Mesenchymal stem cell (in vitro differentiated cells and primary cell): Measurements from ENCODE around the gene VPS8.
"Not testable (repeated sequence)": the region's sequence is repeated elsewhere in the genome, so short reads cannot be mapped to it uniquely, and the experiment has no call there.

Experiments used
- DNase-seq: peaks from one replicate; pipeline ENCODE4 v3.0.0-alpha.2; 2013
- H2AFZ ChIP-seq: one replicate; pipeline ENCODE4 v1.6.1; 2013; ENCODE audit warnings: low read depth, mild to moderate bottlenecking, control low read depth, inconsistent platforms, low read length, moderate library complexity
- H2AK5ac ChIP-seq: 2 replicates; pipeline ENCODE4 v1.6.1; 2013; ENCODE audit warnings: low read length, moderate library complexity, mild to moderate bottlenecking, inconsistent platforms; ENCODE audit not compliant: severe bottlenecking
- H2BK120ac ChIP-seq: one replicate; pipeline ENCODE4 v1.6.1; 2013; ENCODE audit warnings: low read depth, mild to moderate bottlenecking, inconsistent platforms, low read length, moderate library complexity
- H2BK12ac ChIP-seq, 2 experiments: one replicate each; pipeline ENCODE4 v1.6.1; 2013; ENCODE audit warnings: inconsistent platforms in 2 of 2, low read length in 2 of 2, mild to moderate bottlenecking in 2 of 2, moderate library complexity in 2 of 2, control low read depth in 1 of 2
- H2BK15ac ChIP-seq: one replicate; pipeline ENCODE4 v1.6.1; 2013; ENCODE audit warnings: mild to moderate bottlenecking, low read depth, inconsistent platforms; ENCODE audit not compliant: poor library complexity, severe bottlenecking
- H2BK5ac ChIP-seq: 2 replicates; pipeline ENCODE4 v1.6.1; 2013; ENCODE audit warnings: low read depth, mild to moderate bottlenecking, low read length, control low read depth, inconsistent platforms; ENCODE audit not compliant: poor library complexity, severe bottlenecking
- H3K14ac ChIP-seq, 2 experiments: one replicate each; pipeline ENCODE4 v1.6.1; 2013; ENCODE audit warnings: inconsistent platforms in 2 of 2, low read length in 2 of 2, control low read depth in 1 of 2, mild to moderate bottlenecking in 1 of 2, moderate library complexity in 1 of 2
- H3K18ac ChIP-seq, 2 experiments: one replicate each; pipeline ENCODE4 v1.6.1; 2013; ENCODE audit warnings: inconsistent platforms in 2 of 2, low read length in 2 of 2, control low read depth in 1 of 2, low read depth in 1 of 2, mild to moderate bottlenecking in 1 of 2
- H3K23ac ChIP-seq, 2 experiments: one replicate each; pipeline ENCODE4 v1.6.1; 2013; ENCODE audit warnings: inconsistent platforms in 2 of 2, low read length in 2 of 2, mild to moderate bottlenecking in 2 of 2, moderate library complexity in 2 of 2, control low read depth in 1 of 2
- H3K27ac ChIP-seq: 2 replicates; pipeline ENCODE4 v1.5.1; 2013; ENCODE audit warnings: mild to moderate bottlenecking, moderate library complexity, low read length, control low read depth, inconsistent platforms; ENCODE audit not compliant: poor library complexity, severe bottlenecking
- H3K27me3 ChIP-seq, 2 experiments: 2 replicates each; pipeline versions ENCODE4 v1.6.1 to v1.7.0; 2013; ENCODE audit warnings: low read length in 2 of 2, mild to moderate bottlenecking in 2 of 2, moderate library complexity in 2 of 2, control low read depth in 1 of 2, inconsistent platforms in 1 of 2; ENCODE audit not compliant: control insufficient read depth in 1 of 2, insufficient read depth in 1 of 2
- H3K36me3 ChIP-seq, 2 experiments: 2 replicates each; pipeline versions ENCODE4 v1.6.1 to v1.7.0; 2013; ENCODE audit warnings: low read length in 2 of 2, control low read depth in 1 of 2, inconsistent platforms in 1 of 2, low read depth in 1 of 2, mild to moderate bottlenecking in 1 of 2; ENCODE audit not compliant: insufficient read depth in 2 of 2, control insufficient read depth in 1 of 2
- H3K4ac ChIP-seq, 2 experiments: one replicate each; pipeline ENCODE4 v1.6.1; 2013; ENCODE audit warnings: inconsistent platforms in 2 of 2, low read length in 2 of 2, mild to moderate bottlenecking in 2 of 2, moderate library complexity in 2 of 2, control low read depth in 1 of 2, low read depth in 1 of 2
- H3K4me1 ChIP-seq: 2 replicates; pipeline ENCODE4 v1.6.1; 2013; ENCODE audit warnings: low read depth, low read length, control low read depth; ENCODE audit not compliant: control insufficient read depth, insufficient read depth
- H3K4me2 ChIP-seq: 2 replicates; pipeline ENCODE4 v1.6.1; 2013; ENCODE audit warnings: low read length, mild to moderate bottlenecking, inconsistent platforms; ENCODE audit not compliant: poor library complexity, severe bottlenecking
- H3K4me3 ChIP-seq, 2 experiments: 2 replicates each; pipeline versions ENCODE4 v1.5.1 to v1.7.0; 2013; ENCODE audit warnings: low read length in 2 of 2, mild to moderate bottlenecking in 2 of 2, control low read depth in 1 of 2, low read depth in 1 of 2; ENCODE audit not compliant: insufficient read depth in 1 of 2
- H3K79me1 ChIP-seq: replicated peaks from 2 replicates; pipeline ENCODE4 v1.6.1; 2013; ENCODE audit warnings: mild to moderate bottlenecking, control low read depth, low read length, inconsistent platforms; ENCODE audit not compliant: poor library complexity, severe bottlenecking
- H3K9ac ChIP-seq: 2 replicates; pipeline ENCODE4 v1.7.0; 2013; ENCODE audit warnings: mild to moderate bottlenecking, low read length, moderate library complexity
- H3K9me3 ChIP-seq: 2 replicates; pipeline ENCODE4 v1.7.0; 2013; ENCODE audit warnings: mild to moderate bottlenecking, low read length; ENCODE audit not compliant: control insufficient read depth
- H4K8ac ChIP-seq: one replicate; pipeline ENCODE4 v1.6.1; 2013; ENCODE audit warnings: inconsistent platforms, mild to moderate bottlenecking, low read length, moderate library complexity
- H4K91ac ChIP-seq: one replicate; pipeline ENCODE4 v1.6.1; 2013; ENCODE audit warnings: mild to moderate bottlenecking, low read length, inconsistent platforms
- WGBS: methylation state at CpG from one replicate; pipeline ENCODE4 v1.1.7; 2013; ENCODE audit warnings: mixed read lengths; 5-methylcytosine and 5-hydroxymethylcytosine counted together

Gene VPS8

DNA sequence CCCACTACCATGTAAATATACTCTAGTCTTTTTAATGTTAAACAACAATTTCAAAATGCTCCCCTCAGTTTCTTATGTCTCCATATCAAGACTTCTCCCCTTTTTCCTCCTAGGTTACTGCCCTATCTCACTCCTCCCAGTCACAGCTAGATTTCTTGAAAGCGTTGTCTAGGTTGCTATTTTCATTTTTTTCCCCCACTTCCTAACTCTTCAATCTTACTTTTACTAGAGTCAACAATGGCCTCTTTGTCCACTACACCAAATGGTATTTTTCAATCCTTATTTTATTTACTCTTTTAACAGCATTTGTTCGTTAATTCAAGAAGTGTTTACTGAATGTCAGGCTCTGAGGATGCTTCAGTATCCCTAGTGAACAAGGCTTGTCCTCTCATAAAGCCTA, 84.4 kb downstream of the VPS8 start:
- WGBS, result 99% methylated on average over 2 of the region's 2 CpGs
- Histone ChIP-seq H3K79me1 (no peaks in the 10 kb centered on the region), H3K27ac (no peak overlapping the region), H3K4ac (no peak overlapping the region), H3K4me2 (no peak overlapping the region), H3K9me3 (no peaks in the 10 kb centered on the region), H2BK120ac (no peak overlapping the region), H3K27me3 (no peaks in the 10 kb centered on the region), H3K36me3 (peaks cover 0 to 41% of the 10 kb centered on the region in 2 experiments), H2BK5ac (no peak overlapping the region), H4K91ac (no peak overlapping the region), H4K8ac (no peak overlapping the region), H3K9ac (no peak overlapping the region), H3K14ac (no peak overlapping the region), H3K4me1 (no peaks in the 10 kb centered on the region), H3K23ac (no peak overlapping the region), H2AK5ac (no peak overlapping the region), H3K18ac (no peak overlapping the region), H2BK12ac (no peak overlapping the region), H3K4me3 (no peak overlapping the region), H2AFZ (no peak overlapping the region), H2BK15ac (no peak overlapping the region)
- no peak for DNase-seq

DNA sequence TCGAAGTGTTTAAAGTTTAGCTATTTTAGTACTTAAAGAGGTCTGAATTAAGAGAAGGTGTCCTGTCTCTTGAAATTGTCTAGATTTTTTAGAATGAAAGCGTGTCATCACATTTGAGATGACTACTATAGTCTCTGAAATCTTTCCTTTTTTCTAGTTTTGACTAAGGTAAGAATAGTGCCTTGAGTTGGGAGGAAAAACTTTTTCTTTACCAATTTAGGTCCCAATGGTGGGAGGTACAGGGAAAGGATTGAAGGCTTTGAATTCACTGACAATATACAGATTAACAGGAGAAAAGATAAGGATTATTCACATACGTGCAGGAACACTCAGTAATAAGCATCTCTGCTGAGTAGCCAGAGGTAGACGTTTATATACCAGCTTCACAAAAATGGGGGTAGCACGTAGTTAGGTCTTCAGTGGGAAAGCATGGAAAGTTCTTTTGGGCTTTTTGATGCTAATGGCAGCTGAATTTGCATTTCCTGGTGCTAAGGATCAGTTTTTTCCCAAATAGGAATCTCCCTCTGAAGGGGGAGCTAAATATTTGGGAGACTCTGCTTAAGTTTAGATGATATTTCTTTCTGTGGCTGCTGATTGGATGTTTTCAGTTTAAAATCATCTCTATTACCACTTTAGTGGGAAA, 88.1 kb downstream of the VPS8 start:
- H3K36me3 ChIP-seq, result peaks cover 2 to 58% of the 10 kb centered on the region in 2 experiments
- no peak overlapping the region for H4K91ac ChIP-seq
- peaks cover 17% of the 10 kb centered on the region for H3K9me3 ChIP-seq
- H3K14ac ChIP-seq, result no peak overlapping the region
- H3K4me3 ChIP-seq, result no peak overlapping the region
- no peak overlapping the region for H3K9ac ChIP-seq
- no peak overlapping the region for H2BK120ac ChIP-seq
- no peak for DNase-seq
- no peak overlapping the region for H3K4me2 ChIP-seq
- H3K23ac ChIP-seq, result no peak overlapping the region
- no peak overlapping the region for H3K27ac ChIP-seq
- no peak overlapping the region for H2BK12ac ChIP-seq
- H2BK15ac ChIP-seq, result no peak overlapping the region
- no peak overlapping the region for H3K4ac ChIP-seq
- H2AFZ ChIP-seq, result no peak overlapping the region
- no peaks in the 10 kb centered on the region for H3K79me1 ChIP-seq
- no peaks in the 10 kb centered on the region for H3K27me3 ChIP-seq
- no peak overlapping the region for H2AK5ac ChIP-seq
- H3K18ac ChIP-seq, result no peak overlapping the region
- H3K4me1 ChIP-seq, result no peaks in the 10 kb centered on the region
- no peak overlapping the region for H2BK5ac ChIP-seq
- WGBS, result 75% methylated on average over 5 of the region's 5 CpGs
- no peak overlapping the region for H4K8ac ChIP-seq

DNA sequence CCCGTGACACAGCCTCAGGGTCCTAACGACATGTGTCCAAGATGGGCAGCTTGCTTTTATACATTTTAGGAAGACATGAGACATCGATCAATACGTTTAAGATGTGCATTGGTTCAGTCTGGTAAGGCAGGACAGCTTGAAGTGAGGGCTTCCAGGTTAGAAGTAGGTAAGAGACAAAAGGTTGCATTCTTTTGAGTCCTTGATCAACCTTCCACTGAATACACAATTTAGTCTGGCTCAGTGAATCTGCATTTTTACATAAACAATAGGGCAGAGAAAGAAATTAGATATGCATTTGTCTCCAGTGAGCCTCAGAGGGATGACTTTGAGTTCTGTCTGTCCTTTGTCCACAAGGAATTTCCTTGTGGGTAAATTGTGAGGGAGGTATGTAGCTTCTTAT, 95.1 kb downstream of the VPS8 start:
- H3K23ac ChIP-seq, DNase-seq, H4K8ac ChIP-seq, H3K79me1 ChIP-seq, H2BK120ac ChIP-seq, H3K4me2 ChIP-seq, H3K4me1 ChIP-seq, H2BK15ac ChIP-seq, H4K91ac ChIP-seq, H3K4me3 ChIP-seq, H3K27me3 ChIP-seq, H2BK5ac ChIP-seq, H2BK12ac ChIP-seq, H3K27ac ChIP-seq, H3K4ac ChIP-seq, H2AFZ ChIP-seq, H2AK5ac ChIP-seq, H3K18ac ChIP-seq, H3K14ac ChIP-seq, H3K9ac ChIP-seq: not testable (repeated sequence)
- Histone ChIP-seq H3K36me3 (peaks cover 9 to 37% of the 10 kb centered on the region in 2 experiments), H3K9me3 (peaks cover 20% of the 10 kb centered on the region)
- 93% methylated on average over 4 of the region's 4 CpGs for whole genome bisulfite sequencing

DNA sequence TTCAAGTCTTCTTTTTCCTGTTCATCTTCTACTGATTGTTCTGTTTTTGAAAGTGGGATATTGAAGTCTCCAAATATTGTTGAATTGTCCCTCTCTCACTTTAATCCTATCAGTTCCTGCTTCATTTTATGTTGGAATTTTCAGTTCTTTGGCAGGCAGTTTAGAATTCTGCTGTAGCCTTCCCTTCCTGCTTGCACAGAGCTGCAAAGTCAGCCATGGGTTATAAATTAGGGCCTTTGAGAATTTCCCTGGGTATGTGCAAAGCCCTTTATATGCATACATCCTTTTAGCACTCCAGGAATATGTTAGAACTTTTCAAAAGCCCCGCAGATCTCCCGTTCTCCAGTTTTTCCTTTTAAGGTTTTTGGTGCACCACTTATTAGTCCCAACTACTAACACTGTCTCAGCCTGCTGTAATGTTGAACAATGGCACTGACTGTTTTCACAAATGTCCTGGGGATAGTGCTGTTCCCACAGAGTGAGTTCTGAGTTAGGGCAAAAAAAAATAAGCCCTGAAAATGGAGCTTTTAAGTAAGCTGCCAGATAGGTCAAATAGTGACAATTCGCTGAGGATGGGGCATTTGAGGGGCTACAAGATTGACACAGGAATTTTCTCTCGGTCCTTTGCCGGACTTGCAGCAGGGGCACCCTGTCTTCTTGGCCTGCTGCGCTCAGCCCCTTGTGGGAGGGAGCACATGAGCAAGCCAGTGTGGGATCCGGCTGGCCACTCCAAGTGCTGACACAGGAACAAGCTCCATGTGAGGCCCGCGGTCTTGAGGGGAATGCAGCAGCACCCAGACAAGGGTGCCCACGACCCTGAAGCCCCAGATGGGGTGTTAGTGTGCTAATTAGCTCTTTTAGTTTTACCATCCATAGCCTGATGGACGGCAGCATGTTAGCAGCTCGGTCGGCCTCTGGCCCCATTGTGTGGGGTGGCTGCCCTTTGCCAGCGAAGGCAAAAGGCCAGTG, 96.0 kb downstream of the VPS8 start:
- peaks cover 9 to 42% of the 10 kb centered on the region in 2 experiments for H3K36me3 ChIP-seq
- no peak overlapping the region for H3K4me2 ChIP-seq
- DNase-seq, result no peak
- H2BK15ac ChIP-seq, result no peak overlapping the region
- H3K4ac ChIP-seq, result no peak overlapping the region
- H3K27me3 ChIP-seq, result no peaks in the 10 kb centered on the region
- no peak overlapping the region for H4K8ac ChIP-seq
- no peak overlapping the region for H2AFZ ChIP-seq
- WGBS, result 88% methylated on average over 13 of the region's 14 CpGs
- peak overlapping the region in 1 of 2 experiments; percentile 61 for H3K14ac ChIP-seq
- H2BK5ac ChIP-seq, result no peak overlapping the region
- no peaks in the 10 kb centered on the region for H3K4me1 ChIP-seq
- no peak overlapping the region for H3K23ac ChIP-seq
- no peaks in the 10 kb centered on the region for H3K79me1 ChIP-seq
- no peak overlapping the region for H3K27ac ChIP-seq
- H3K9me3 ChIP-seq, result peaks cover 20% of the 10 kb centered on the region
- H4K91ac ChIP-seq, result no peak overlapping the region
- no peak overlapping the region for H2BK120ac ChIP-seq
- no peak overlapping the region for H3K4me3 ChIP-seq
- H2AK5ac ChIP-seq, result no peak overlapping the region
- no peak overlapping the region for H3K18ac ChIP-seq
- no peak overlapping the region for H2BK12ac ChIP-seq
- no peak overlapping the region for H3K9ac ChIP-seq
